NCI-H2171 (cell line): ENCODE results near the gene OR2AT4.
"Not testable (repeated sequence)": the region's sequence is repeated elsewhere in the genome, so short reads cannot be mapped to it uniquely, and the experiment has no call there.

Experiments used
- DNase-seq: peaks from one replicate; lab custom pipeline; 2025; lab: John Stamatoyannopoulos, UW

The OR2AT4 gene

GRCh38 chr11:75103380-75104026, 6.8 kb upstream of the OR2AT4 start:
- no peak for DNase-seq

GRCh38 chr11:75101424-75102128, 4.9 kb upstream of the OR2AT4 start:
- DNase-seq, result no peak

- no peak for DNase-seq
These were observed 3.6 kb upstream of the OR2AT4 start for GRCh38 chr11:75100314-75100713.

GRCh38 chr11:75099635-75100034, 3.0 kb upstream of the OR2AT4 start:
- no peak for DNase-seq

GRCh38 chr11:75098835-75099439, 2.3 kb upstream of the OR2AT4 start:
- not testable (repeated sequence) for DNase-seq

GRCh38 chr11:75098181-75098580, 1.5 kb upstream of the OR2AT4 start:
- DNase-seq, result not testable (repeated sequence)

- no peak for DNase-seq
These were observed 489 bp upstream of the OR2AT4 start for GRCh38 chr11:75097173-75097557.

GRCh38 chr11:75094382-75094781, 2.3 kb downstream of the OR2AT4 start:
- DNase-seq, result not testable (repeated sequence)

- DNase-seq, result no peak
These were observed 6.0 kb downstream of the OR2AT4 start for GRCh38 chr11:75090671-75091177.

GRCh38 chr11:75087319-75088305, 9.1 kb downstream of the OR2AT4 start:
- no peak for DNase-seq

GRCh38 chr11:75084883-75085282, 11.8 kb downstream of the OR2AT4 start:
- DNase-seq, result no peak

- DNase-seq, result no peak
These were observed 13.5 kb downstream of the OR2AT4 start for GRCh38 chr11:75083217-75083605.

GRCh38 chr11:75082601-75083216, 14.0 kb downstream of the OR2AT4 start:
- DNase-seq, result no peak

GRCh38 chr11:75079546-75079945, 17.1 kb downstream of the OR2AT4 start:
- no peak for DNase-seq

GRCh38 chr11:75078233-75078632, 18.4 kb downstream of the OR2AT4 start:
- DNase-seq, result no peak

- no peak for DNase-seq
These were observed 19.4 kb downstream of the OR2AT4 start for GRCh38 chr11:75077316-75077715.

GRCh38 chr11:75076671-75077070, 20.0 kb downstream of the OR2AT4 start:
- DNase-seq, result no peak

- no peak for DNase-seq
These were observed 23.1 kb downstream of the OR2AT4 start for GRCh38 chr11:75073459-75074190.

GRCh38 chr11:75072582-75072981, 24.1 kb downstream of the OR2AT4 start:
- no peak for DNase-seq

GRCh38 chr11:75069473-75069872, 27.2 kb downstream of the OR2AT4 start:
- no peak for DNase-seq

GRCh38 chr11:75068993-75069392, 27.7 kb downstream of the OR2AT4 start:
- no peak for DNase-seq
